Measurements from ENCODE around the gene FNDC3A. TPM values are rescaled to one million over a fixed set of nuclear protein-coding genes. Genes with fewer than 3 reads are reported as not detected.
A peak's percentile ranks its signal among the peaks of the same experiment; 100 is the strongest.

The FNDC3A gene
- polyA plus RNA-seq, 1 of the 3 experiments (the other 2 are of a cell fraction) = 27.7 TPM

DNA sequence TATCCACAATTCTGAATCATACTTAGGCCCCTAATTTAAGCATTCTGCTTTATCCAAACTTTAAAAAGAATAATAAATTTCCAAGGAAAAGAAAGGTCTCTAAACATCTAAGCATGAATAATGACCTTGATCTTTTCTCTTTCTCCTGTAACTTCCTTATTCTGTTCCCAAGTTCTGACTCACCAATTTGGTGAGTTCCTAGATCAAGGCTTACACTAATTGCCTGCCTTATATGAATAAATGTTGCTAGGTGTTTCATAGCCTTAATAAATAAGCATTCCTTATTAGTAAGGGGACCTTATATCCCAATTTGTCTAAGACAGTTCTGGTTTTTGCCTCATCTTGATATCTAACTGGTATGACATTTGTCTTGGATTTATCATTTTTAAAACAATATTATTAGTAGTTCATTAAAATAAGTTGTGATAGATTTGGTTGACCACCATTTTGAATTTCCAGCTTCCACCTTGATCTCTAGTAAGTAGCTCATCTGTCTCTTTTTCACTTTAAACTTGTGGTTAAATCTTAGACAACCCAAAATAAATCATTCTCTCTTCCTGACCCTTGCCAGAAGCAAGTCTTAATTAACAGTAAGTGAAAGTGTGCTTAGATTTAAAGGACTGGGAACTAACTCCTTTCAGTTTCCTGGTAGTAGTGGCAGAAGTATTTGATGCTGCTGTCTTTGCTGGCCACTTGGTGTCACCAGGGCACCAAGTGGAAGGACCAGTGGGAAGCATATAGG, 123.2 kb downstream of the FNDC3A start:
- peak; percentile 9 for DNase-seq
- H3K36me3 ChIP-seq (replicated peaks in 1 of 2; ENCODE audit: control insufficient read depth in 1 of 2, insufficient read depth in 2 of 2, low read length in 1 of 2) = peaks cover 0 to 7% of the 10 kb centered on the region in 2 experiments
- H3F3A ChIP-seq (replicated peaks; ENCODE audit: insufficient read depth) = peaks cover 33% of the 10 kb centered on the region
- H3K79me2 ChIP-seq (ENCODE audit: insufficient read depth) = peaks cover 73% of the 10 kb centered on the region
- H3K4me3 ChIP-seq (ENCODE audit: low read depth in 2 of 2, low read length in 1 of 2) = no peak overlapping the region
- peak overlapping the region; percentile 22 to 91; a peak in 3 of 4 replicates for H3K27ac ChIP-seq (ENCODE audit: low read depth in 2 of 2, low read length in 1 of 2)
- H3K9me3 ChIP-seq = no peaks in the 10 kb centered on the region
- POLR2A ChIA-PET = no interaction called here
- H3K4me2 ChIP-seq = 0 out of 2 replicates have a peak overlapping the region, but pooled peaks have one; percentile 2
- H3K4me1 ChIP-seq (ENCODE audit: control insufficient read depth in 1 of 2, insufficient read depth in 2 of 2, low read depth in 1 of 2, low read length in 1 of 2) = peaks cover 12% of the 10 kb centered on the region in 2 experiments; a peak in 3 of 4 replicates
- H2AFZ ChIP-seq (ENCODE audit: low read depth) = no peak overlapping the region
- CTCF ChIA-PET = interaction anchor here (0.5 to 1.8 kb wide), 10 partner anchors 12 to 517 kb away, joined by 3 to 27 read pairs (median 4); no protein-coding TSS in a partner anchor
- TF ChIP-seq, protein P1, sequence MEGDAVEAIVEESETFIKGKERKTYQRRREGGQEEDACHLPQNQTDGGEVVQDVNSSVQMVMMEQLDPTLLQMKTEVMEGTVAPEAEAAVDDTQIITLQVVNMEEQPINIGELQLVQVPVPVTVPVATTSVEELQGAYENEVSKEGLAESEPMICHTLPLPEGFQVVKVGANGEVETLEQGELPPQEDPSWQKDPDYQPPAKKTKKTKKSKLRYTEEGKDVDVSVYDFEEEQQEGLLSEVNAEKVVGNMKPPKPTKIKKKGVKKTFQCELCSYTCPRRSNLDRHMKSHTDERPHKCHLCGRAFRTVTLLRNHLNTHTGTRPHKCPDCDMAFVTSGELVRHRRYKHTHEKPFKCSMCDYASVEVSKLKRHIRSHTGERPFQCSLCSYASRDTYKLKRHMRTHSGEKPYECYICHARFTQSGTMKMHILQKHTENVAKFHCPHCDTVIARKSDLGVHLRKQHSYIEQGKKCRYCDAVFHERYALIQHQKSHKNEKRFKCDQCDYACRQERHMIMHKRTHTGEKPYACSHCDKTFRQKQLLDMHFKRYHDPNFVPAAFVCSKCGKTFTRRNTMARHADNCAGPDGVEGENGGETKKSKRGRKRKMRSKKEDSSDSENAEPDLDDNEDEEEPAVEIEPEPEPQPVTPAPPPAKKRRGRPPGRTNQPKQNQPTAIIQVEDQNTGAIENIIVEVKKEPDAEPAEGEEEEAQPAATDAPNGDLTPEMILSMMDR (IDR thresholded peaks at IDR 0.05) = peak; percentile 47
- TF ChIP-seq POLR2AphosphoS5 (IDR thresholded peaks at IDR 0.05; ENCODE audit: low read depth, low read length) (no peak), RAD21 (IDR thresholded peaks at IDR 0.05; ENCODE audit: low read length) (peak; percentile 66)
- H4K20me1 ChIP-seq (ENCODE audit: insufficient read depth) = peaks cover 14% of the 10 kb centered on the region
- no peaks in the 10 kb centered on the region for H3K9me2 ChIP-seq
- H3K9ac ChIP-seq = no peak overlapping the region
- H3K27me3 ChIP-seq (ENCODE audit: insufficient read depth) = no peaks in the 10 kb centered on the region

GRCh38 chr13:49099513-49099877, 123.8 kb downstream of the FNDC3A start:
- H3K79me2 ChIP-seq (ENCODE audit: insufficient read depth) = peaks cover 70% of the 10 kb centered on the region
- H2AFZ ChIP-seq (ENCODE audit: low read depth) = no peak overlapping the region
- H3F3A ChIP-seq (replicated peaks; ENCODE audit: insufficient read depth) = peaks cover 32% of the 10 kb centered on the region
- peak overlapping the region in 1 of 2 experiments; percentile 91; a peak in 2 of 4 replicates for H3K27ac ChIP-seq (ENCODE audit: low read depth in 2 of 2, low read length in 1 of 2)
- no peaks in the 10 kb centered on the region for H3K27me3 ChIP-seq (ENCODE audit: insufficient read depth)
- no peaks in the 10 kb centered on the region for H3K9me3 ChIP-seq
- ChIA-PET CTCF (interaction anchor here (0.7 to 1.8 kb wide), 8 partner anchors 11 to 516 kb away, joined by 3 to 27 read pairs (median 4); no protein-coding TSS in a partner anchor), POLR2A (no interaction called here)
- 85% methylated on average over 2 of the region's 2 CpGs for WGBS (ENCODE audit: low lambda C conversion rate)
- no peak for DNase-seq
- no peak overlapping the region for H3K4me3 ChIP-seq (ENCODE audit: low read depth in 2 of 2, low read length in 1 of 2)
- no peaks in the 10 kb centered on the region for H3K9me2 ChIP-seq
- TF ChIP-seq RXRA (IDR thresholded peaks at IDR 0.05; ENCODE audit: borderline replicate concordance, low read depth) (no peak), EP300 (IDR thresholded peaks at IDR 0.05; ENCODE audit: borderline replicate concordance in 1 of 2, low read depth in 1 of 2, low read length in 1 of 2) (no peak), JUND (IDR thresholded peaks at IDR 0.05) (no peak), NFIC (IDR thresholded peaks at IDR 0.05; ENCODE audit: borderline replicate concordance) (no peak), NRF1 (IDR thresholded peaks at IDR 0.05; ENCODE audit: low read depth, low read length) (no peak), RCOR1 (IDR thresholded peaks at IDR 0.05; ENCODE audit: low read length) (no peak), POLR2AphosphoS5 (IDR thresholded peaks at IDR 0.05; ENCODE audit: low read depth, low read length) (no peak), RFX5 (IDR thresholded peaks at IDR 0.05; ENCODE audit: low read length) (no peak), SIN3A (IDR thresholded peaks at IDR 0.05; ENCODE audit: borderline replicate concordance, low read depth, low read length) (no peak), FOSL2 (IDR thresholded peaks at IDR 0.05; ENCODE audit: borderline replicate concordance, low read depth) (no peak), MEF2A (IDR thresholded peaks at IDR 0.05; ENCODE audit: borderline replicate concordance, low read depth) (no peak)
- TF ChIP-seq, protein P2, sequence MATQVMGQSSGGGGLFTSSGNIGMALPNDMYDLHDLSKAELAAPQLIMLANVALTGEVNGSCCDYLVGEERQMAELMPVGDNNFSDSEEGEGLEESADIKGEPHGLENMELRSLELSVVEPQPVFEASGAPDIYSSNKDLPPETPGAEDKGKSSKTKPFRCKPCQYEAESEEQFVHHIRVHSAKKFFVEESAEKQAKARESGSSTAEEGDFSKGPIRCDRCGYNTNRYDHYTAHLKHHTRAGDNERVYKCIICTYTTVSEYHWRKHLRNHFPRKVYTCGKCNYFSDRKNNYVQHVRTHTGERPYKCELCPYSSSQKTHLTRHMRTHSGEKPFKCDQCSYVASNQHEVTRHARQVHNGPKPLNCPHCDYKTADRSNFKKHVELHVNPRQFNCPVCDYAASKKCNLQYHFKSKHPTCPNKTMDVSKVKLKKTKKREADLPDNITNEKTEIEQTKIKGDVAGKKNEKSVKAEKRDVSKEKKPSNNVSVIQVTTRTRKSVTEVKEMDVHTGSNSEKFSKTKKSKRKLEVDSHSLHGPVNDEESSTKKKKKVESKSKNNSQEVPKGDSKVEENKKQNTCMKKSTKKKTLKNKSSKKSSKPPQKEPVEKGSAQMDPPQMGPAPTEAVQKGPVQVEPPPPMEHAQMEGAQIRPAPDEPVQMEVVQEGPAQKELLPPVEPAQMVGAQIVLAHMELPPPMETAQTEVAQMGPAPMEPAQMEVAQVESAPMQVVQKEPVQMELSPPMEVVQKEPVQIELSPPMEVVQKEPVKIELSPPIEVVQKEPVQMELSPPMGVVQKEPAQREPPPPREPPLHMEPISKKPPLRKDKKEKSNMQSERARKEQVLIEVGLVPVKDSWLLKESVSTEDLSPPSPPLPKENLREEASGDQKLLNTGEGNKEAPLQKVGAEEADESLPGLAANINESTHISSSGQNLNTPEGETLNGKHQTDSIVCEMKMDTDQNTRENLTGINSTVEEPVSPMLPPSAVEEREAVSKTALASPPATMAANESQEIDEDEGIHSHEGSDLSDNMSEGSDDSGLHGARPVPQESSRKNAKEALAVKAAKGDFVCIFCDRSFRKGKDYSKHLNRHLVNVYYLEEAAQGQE (IDR thresholded peaks at IDR 0.05; ENCODE audit: low read depth, low read length) = no peak
- TF ChIP-seq, protein P3, sequence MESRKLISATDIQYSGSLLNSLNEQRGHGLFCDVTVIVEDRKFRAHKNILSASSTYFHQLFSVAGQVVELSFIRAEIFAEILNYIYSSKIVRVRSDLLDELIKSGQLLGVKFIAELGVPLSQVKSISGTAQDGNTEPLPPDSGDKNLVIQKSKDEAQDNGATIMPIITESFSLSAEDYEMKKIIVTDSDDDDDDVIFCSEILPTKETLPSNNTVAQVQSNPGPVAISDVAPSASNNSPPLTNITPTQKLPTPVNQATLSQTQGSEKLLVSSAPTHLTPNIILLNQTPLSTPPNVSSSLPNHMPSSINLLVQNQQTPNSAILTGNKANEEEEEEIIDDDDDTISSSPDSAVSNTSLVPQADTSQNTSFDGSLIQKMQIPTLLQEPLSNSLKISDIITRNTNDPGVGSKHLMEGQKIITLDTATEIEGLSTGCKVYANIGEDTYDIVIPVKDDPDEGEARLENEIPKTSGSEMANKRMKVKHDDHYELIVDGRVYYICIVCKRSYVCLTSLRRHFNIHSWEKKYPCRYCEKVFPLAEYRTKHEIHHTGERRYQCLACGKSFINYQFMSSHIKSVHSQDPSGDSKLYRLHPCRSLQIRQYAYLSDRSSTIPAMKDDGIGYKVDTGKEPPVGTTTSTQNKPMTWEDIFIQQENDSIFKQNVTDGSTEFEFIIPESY (IDR thresholded peaks at IDR 0.05; ENCODE audit: borderline replicate concordance, low read depth) = no peak
- TF ChIP-seq, protein P4, sequence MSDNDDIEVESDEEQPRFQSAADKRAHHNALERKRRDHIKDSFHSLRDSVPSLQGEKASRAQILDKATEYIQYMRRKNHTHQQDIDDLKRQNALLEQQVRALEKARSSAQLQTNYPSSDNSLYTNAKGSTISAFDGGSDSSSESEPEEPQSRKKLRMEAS (IDR thresholded peaks at IDR 0.05; ENCODE audit: low read depth) = no peak
- TF ChIP-seq, protein P5, sequence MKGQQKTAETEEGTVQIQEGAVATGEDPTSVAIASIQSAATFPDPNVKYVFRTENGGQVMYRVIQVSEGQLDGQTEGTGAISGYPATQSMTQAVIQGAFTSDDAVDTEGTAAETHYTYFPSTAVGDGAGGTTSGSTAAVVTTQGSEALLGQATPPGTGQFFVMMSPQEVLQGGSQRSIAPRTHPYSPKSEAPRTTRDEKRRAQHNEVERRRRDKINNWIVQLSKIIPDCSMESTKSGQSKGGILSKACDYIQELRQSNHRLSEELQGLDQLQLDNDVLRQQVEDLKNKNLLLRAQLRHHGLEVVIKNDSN (IDR thresholded peaks at IDR 0.05; ENCODE audit: borderline replicate concordance, low read depth) = no peak
- H3K4me1 ChIP-seq (ENCODE audit: control insufficient read depth in 1 of 2, insufficient read depth in 2 of 2, low read depth in 1 of 2, low read length in 1 of 2) = peaks cover 12% of the 10 kb centered on the region in 2 experiments; a peak in 3 of 4 replicates
- H3K36me3 ChIP-seq (replicated peaks in 1 of 2; ENCODE audit: control insufficient read depth in 1 of 2, insufficient read depth in 2 of 2, low read length in 1 of 2) = peaks cover 0 to 4% of the 10 kb centered on the region in 2 experiments
- H3K9ac ChIP-seq = no peak overlapping the region
- H3K4me2 ChIP-seq = no peak overlapping the region
- peaks cover 14% of the 10 kb centered on the region for H4K20me1 ChIP-seq (ENCODE audit: insufficient read depth)

Measured in SK-N-SH (cell line).